Kidney epithelial cell (primary cell): ENCODE measurements around the gene S1PR1. TPM values are rescaled to one million over a fixed set of nuclear protein-coding genes. Genes with fewer than 3 reads are reported as not detected.

ENCODE experiments used
- DNase-seq: peaks from one replicate; pipeline ENCODE4 v3.0.0-alpha.2; 2010; ENCODE audit warnings: low read depth
- H3K27me3 ChIP-seq: 2 replicates; pipeline ENCODE4 v1.6.0; 2011; ENCODE audit warnings: low read length; ENCODE audit not compliant: control insufficient read depth, insufficient read depth
- H3K36me3 ChIP-seq: 2 replicates; pipeline ENCODE4 v1.5.1; 2011; ENCODE audit warnings: low read length; ENCODE audit not compliant: control insufficient read depth, insufficient read depth
- H3K4me3 ChIP-seq: 2 replicates; pipeline ENCODE4 v1.5.1; 2011; ENCODE audit warnings: low read depth, mild to moderate bottlenecking, control low read depth, low read length
- CTCF ChIP-seq: IDR thresholded peaks from 2 replicates; pipeline ENCODE4 v1.5.1; 2011; ENCODE audit warnings: mild to moderate bottlenecking, moderate library complexity, low read length, control low read depth, inconsistent platforms; ENCODE audit not compliant: insufficient read depth, poor library complexity, severe bottlenecking
- total RNA-seq: library from RNA; depleted of rRNA; stranded (reverse); fragments of >200 nt; gene quantifications from 2 replicates; pipeline ENCODE4 v1.2.3, GENCODE V29; 2015

S1PR1 gene
- total RNA-seq, 1 donor from 2014 or later, result 2.7 TPM

GRCh38 chr1:101250222-101250621 lies 13.4 kb downstream of the S1PR1 start:
- no peak for DNase-seq
- no peak overlapping the region for H3K4me3 ChIP-seq
- H3K27me3 ChIP-seq, result no peaks in the 10 kb centered on the region
- no peak for TF ChIP-seq CTCF
- no peaks in the 10 kb centered on the region for H3K36me3 ChIP-seq

GRCh38 chr1:101250656-101251272 lies 13.9 kb downstream of the S1PR1 start:
- no peak overlapping the region for H3K4me3 ChIP-seq
- DNase-seq, result no peak
- no peak for TF ChIP-seq CTCF
- no peaks in the 10 kb centered on the region for H3K36me3 ChIP-seq
- no peaks in the 10 kb centered on the region for H3K27me3 ChIP-seq

- Histone ChIP-seq H3K27me3 (no peaks in the 10 kb centered on the region), H3K36me3 (no peaks in the 10 kb centered on the region), H3K4me3 (no peak overlapping the region)
- TF ChIP-seq CTCF, result no peak
- no peak for DNase-seq
Measured at GRCh38 chr1:101251504-101251903, 14.7 kb downstream of the S1PR1 start.

GRCh38 chr1:101253976-101254674 lies 17.3 kb downstream of the S1PR1 start:
- no peak overlapping the region for H3K4me3 ChIP-seq
- no peaks in the 10 kb centered on the region for H3K36me3 ChIP-seq
- H3K27me3 ChIP-seq, result no peaks in the 10 kb centered on the region
- TF ChIP-seq CTCF, result no peak
- no peak for DNase-seq

- H3K4me3 ChIP-seq, result no peak overlapping the region
- no peaks in the 10 kb centered on the region for H3K36me3 ChIP-seq
- no peaks in the 10 kb centered on the region for H3K27me3 ChIP-seq
- TF ChIP-seq CTCF, result no peak
- DNase-seq, result no peak
Measured at GRCh38 chr1:101257500-101258325, 20.9 kb downstream of the S1PR1 start.
